Esophagus muscularis mucosa (tissue), 4 donors: ENCODE measurements around the gene HOXC12.

ENCODE experiments used
- CTCF ChIP-seq, 3 experiments: fragments of 200-600 bp in 2 of 3; fragments of 450-650 bp in 1 of 3; sonication (generic) in 2 of 3; IDR thresholded peaks; one replicate each; pipeline ENCODE4 v1.5.1; 2017 to 2019; ENCODE audit warnings: antibody characterized with exemption in 3 of 3, mild to moderate bottlenecking in 2 of 3, moderate library complexity in 1 of 3
- EP300 ChIP-seq: sonication (generic); formaldehyde crosslinking; IDR thresholded peaks from one replicate; pipeline ENCODE4 v1.6.1; 2017; ENCODE audit warnings: antibody characterized with exemption
- POLR2A ChIP-seq: fragments of 450-650 bp; IDR thresholded peaks from one replicate; pipeline ENCODE4 v1.6.1; 2017; ENCODE audit warnings: antibody characterized with exemption, moderate library complexity, mild to moderate bottlenecking, low read depth
- POLR2AphosphoS5 ChIP-seq, 2 donors: sonication (generic); formaldehyde crosslinking; IDR thresholded peaks; one replicate each; pipeline ENCODE4 v1.6.1; 2017; ENCODE audit warnings: antibody characterized with exemption in 2 of 2

GRCh38 chr12:53928054-53928835 is 26.5 kb upstream of the HOXC12 start:
- TF ChIP-seq POLR2A = no peak
- TF ChIP-seq CTCF (IDR thresholded peaks at IDR 0.05) = no peak
- no peak for TF ChIP-seq EP300
- TF ChIP-seq POLR2AphosphoS5 (IDR thresholded peaks at IDR 0.05) = no peak
